Stimulated activated naive B cell treated with anti-CD40 and anti-IgM and Interleukin-4, amounts not matched to agents 10 μg/mL and 1 μg/mL and 100 μg/mL, for 72 hours (primary cell): ENCODE data around the gene STXBP3.
"Not testable (repeated sequence)": the region's sequence is repeated elsewhere in the genome, so short reads cannot be mapped to it uniquely, and the experiment has no call there.

Experiments used
- ATAC-seq, 2 donors: fragments of 150-1000 bp; cut with Tn5 transposase; replicated peaks; 2 replicates each; pipeline ENCODE4 v1.10.0; 2021; ENCODE audit warnings: moderate library complexity in 1 of 2
- DNase-seq: peaks from one replicate; pipeline ENCODE4 v3.0.0; 2021
- H3K27ac Mint-ChIP-seq: one replicate; pipeline ENCODE4 v1.8.0; 2022; ENCODE audit warnings: mild to moderate bottlenecking, mixed read lengths
- H3K27me3 Mint-ChIP-seq, 2 donors: one replicate each; pipeline ENCODE4 v1.8.0; 2022; ENCODE audit warnings: mixed read lengths in 2 of 2
- H3K36me3 Mint-ChIP-seq, 2 donors: one replicate each; pipeline ENCODE4 v1.8.0; 2022; ENCODE audit warnings: mixed read lengths in 2 of 2, mild to moderate bottlenecking in 1 of 2
- H3K4me1 Mint-ChIP-seq, 2 donors: one replicate each; pipeline ENCODE4 v1.8.0; 2022; ENCODE audit warnings: mixed read lengths in 2 of 2, mild to moderate bottlenecking in 1 of 2
- H3K4me3 Mint-ChIP-seq, 2 donors: one replicate each; pipeline ENCODE4 v1.8.0; 2022; ENCODE audit warnings: mild to moderate bottlenecking in 2 of 2, mixed read lengths in 2 of 2, moderate library complexity in 1 of 2
- H3K9me3 Mint-ChIP-seq, 2 donors: one replicate each; pipeline ENCODE4 v1.8.0; 2022; ENCODE audit warnings: mixed read lengths in 2 of 2, mild to moderate bottlenecking in 1 of 2

Gene STXBP3, protein sequence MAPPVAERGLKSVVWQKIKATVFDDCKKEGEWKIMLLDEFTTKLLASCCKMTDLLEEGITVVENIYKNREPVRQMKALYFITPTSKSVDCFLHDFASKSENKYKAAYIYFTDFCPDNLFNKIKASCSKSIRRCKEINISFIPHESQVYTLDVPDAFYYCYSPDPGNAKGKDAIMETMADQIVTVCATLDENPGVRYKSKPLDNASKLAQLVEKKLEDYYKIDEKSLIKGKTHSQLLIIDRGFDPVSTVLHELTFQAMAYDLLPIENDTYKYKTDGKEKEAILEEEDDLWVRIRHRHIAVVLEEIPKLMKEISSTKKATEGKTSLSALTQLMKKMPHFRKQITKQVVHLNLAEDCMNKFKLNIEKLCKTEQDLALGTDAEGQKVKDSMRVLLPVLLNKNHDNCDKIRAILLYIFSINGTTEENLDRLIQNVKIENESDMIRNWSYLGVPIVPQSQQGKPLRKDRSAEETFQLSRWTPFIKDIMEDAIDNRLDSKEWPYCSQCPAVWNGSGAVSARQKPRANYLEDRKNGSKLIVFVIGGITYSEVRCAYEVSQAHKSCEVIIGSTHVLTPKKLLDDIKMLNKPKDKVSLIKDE

DNA sequence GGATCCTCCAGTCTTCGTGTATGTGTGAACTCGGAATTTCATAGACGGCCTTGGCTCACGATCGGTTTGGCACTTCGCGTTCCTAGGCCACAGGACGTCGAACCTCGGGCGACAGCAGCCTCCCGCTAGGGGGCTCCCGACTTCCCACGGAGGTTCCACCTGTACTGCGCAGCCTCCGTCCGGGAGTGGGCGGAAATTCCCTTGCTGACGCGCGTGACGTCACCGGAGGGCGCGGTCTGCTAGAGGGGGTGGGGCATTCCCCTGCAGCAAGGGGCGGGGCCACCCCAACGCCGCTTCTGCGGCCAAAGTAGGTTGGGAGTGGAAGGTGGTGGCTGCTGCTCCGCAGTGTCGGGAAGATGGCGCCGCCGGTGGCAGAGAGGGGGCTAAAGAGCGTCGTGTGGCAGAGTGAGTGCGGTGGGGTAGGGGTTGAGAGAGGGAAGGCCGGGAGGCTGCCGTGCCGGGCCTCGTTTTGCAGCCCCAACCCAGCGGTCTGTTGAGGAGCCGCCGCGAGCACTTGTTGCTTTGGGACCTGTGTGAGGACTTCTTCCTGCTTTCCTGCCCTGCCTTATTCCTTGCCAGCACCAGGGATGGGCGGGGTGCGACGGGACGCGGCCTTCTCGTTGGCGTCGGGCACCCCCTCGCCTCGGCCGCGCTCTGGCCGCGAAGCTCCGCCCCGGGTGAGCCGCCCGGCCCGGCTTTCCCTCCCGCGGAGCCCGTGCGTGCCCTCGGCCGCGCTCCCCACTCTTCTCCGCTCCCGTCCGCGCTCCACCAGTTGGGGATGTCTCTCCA is at the start of gene STXBP3:
STXBP3 (plus strand) TSS at position 293 of the 789 bp plus-strand sequence; CDS start at position 357, 64 bp downstream.
- DNase-seq (peak; percentile 97), ATAC-seq (peak; percentile 92 to 96)
- no peaks in the 10 kb centered on the region for H3K27me3 Mint-ChIP-seq
- H3K4me1 Mint-ChIP-seq = peaks cover 20 to 30% of the 10 kb centered on the region in 2 donors
- no peaks in the 10 kb centered on the region for H3K9me3 Mint-ChIP-seq
- H3K4me3 Mint-ChIP-seq = peak within 1 kb of the TSS; percentile 90 to 94
- peaks cover 7 to 23% of the 10 kb centered on the region in 2 donors for H3K36me3 Mint-ChIP-seq
- peak within 1 kb of the TSS; percentile 97 for H3K27ac Mint-ChIP-seq

DNA sequence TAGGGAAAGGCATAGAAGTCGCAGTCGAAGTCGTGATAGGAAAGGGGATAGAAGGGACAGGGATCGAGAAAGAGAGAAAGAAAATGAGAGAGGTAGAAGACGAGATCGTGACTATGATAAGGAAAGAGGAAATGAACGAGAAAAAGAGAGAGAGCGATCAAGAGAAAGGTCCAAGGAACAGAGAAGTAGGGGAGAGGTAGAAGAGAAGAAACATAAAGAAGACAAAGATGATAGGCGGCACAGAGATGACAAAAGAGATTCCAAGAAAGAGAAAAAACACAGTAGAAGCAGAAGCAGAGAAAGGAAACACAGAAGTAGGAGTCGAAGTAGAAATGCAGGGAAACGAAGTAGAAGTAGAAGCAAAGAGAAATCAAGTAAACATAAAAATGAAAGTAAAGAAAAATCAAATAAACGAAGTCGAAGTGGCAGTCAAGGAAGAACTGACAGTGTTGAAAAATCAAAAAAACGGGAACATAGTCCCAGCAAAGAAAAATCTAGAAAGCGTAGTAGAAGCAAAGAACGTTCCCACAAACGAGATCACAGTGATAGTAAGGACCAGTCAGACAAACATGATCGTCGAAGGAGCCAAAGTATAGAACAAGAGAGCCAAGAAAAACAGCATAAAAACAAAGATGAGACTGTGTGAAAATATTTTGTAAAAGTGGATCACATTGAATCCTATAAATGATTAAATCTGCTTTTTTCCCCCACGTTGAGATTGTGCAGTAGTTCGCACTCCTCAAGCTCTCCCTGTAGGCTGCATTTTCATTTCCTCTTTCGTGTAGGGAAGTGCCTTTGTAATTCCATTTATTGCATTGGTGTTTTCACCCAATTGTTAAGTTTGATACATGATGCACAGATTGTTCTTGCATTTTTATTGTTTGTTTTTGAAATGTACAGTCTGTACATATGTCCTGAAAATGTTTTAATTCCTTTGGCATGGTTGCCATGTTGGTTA is 46.8 kb upstream of the STXBP3 start:
- Mint-ChIP-seq H3K27me3 (no peaks in the 10 kb centered on the region), H3K4me3 (no peak overlapping the region), H3K9me3 (no peaks in the 10 kb centered on the region), H3K4me1 (peaks cover 13 to 19% of the 10 kb centered on the region in 2 donors), H3K27ac (peak overlapping the region; percentile 4), H3K36me3 (peaks cover 24 to 43% of the 10 kb centered on the region in 2 donors)
- DNase-seq (no peak), ATAC-seq (peak in 1 of 2 donors; percentile 31)

DNA sequence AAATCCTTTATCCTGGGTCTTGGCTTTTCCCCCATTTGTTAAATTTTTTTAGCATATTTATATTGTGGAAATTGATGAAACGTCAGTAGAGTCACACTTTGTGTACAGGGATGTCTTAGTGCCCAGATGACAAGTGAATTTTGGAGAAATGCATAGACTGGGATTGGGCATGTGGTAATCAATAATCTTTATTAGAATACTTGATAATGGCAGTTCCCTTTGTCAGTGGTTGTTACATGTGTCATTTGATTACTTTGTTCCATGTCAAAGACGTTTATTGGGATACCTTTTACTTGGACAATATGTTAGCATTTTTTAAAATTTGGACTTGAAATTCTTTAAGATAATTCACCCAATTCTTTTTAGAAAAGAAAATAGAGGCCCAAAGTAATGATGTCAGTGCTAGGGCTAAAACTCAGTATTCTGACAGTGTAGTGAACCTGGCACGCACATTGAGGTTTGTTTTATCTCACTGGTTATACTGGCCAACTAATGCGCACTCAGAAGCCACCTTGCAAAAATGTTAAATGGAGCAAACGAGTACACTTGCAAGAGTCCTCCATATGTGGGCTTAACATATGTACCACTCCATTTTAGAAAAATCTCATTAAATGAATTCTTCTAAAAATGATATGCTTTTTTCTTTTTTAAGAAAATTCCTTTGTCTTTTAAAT is 45.2 kb upstream of the STXBP3 start:
- peaks cover 11 to 13% of the 10 kb centered on the region in 2 donors for H3K4me1 Mint-ChIP-seq
- H3K36me3 Mint-ChIP-seq = peaks cover 21 to 37% of the 10 kb centered on the region in 2 donors

DNA sequence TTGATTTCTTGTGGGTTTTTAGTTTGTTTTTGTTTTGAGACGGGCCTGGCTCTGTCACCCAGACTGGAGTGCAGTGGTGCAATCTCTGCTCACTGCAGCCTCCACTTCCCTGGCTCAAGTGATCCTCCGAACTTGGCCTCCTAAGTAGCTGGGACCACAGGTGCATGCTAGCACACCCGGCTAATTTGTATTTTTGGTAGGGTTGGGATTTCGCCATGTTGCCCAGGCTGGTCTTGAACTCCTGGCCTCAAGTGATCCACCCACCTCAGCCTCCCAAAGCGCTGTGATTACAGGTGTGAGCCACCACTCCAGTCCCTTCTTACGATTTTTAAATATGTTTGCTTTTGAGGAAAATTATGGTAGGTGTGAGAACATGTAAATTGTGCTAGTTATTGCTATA is 44.4 kb upstream of the STXBP3 start:
- peak overlapping the region; percentile 14 for H3K27ac Mint-ChIP-seq
- peaks cover 21 to 34% of the 10 kb centered on the region in 2 donors for H3K36me3 Mint-ChIP-seq
- ATAC-seq, H3K27me3 Mint-ChIP-seq, H3K9me3 Mint-ChIP-seq, H3K4me3 Mint-ChIP-seq, DNase-seq: not testable (repeated sequence)
- H3K4me1 Mint-ChIP-seq = peaks cover 11 to 13% of the 10 kb centered on the region in 2 donors

More for the DNA sequence above, 45.2 kb upstream of the STXBP3 start:
- ATAC-seq (no peak), DNase-seq (no peak)
- Mint-ChIP-seq H3K27ac (no peak overlapping the region), H3K27me3 (no peaks in the 10 kb centered on the region), H3K4me3 (no peak overlapping the region), H3K9me3 (no peaks in the 10 kb centered on the region)

DNA sequence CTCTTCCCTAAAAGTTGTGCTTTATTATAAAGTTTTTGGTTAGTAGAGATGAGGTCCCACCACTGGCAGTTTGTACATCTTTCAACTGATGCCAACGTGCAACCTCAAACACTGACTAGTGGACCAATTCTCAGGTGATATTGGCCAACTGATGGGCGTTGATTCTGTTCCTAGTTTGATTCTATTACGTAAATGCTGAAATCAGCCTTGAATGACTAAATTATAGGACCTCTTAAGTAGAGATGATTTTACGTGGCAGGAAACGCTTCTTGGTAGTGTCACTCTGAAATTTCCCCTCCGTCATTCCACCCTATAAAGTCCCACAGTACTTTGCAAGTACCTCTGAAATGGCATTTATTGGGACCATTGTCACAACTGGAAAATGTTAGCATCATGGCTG is 42.5 kb upstream of the STXBP3 start:
- H3K4me3 Mint-ChIP-seq = no peak overlapping the region
- DNase-seq = no peak
- peaks cover 11 to 13% of the 10 kb centered on the region in 2 donors for H3K4me1 Mint-ChIP-seq
- H3K27me3 Mint-ChIP-seq = no peaks in the 10 kb centered on the region
- ATAC-seq = peak; percentile 8 to 23
- no peak overlapping the region for H3K27ac Mint-ChIP-seq
- no peaks in the 10 kb centered on the region for H3K9me3 Mint-ChIP-seq
- peaks cover 13 to 22% of the 10 kb centered on the region in 2 donors for H3K36me3 Mint-ChIP-seq

DNA sequence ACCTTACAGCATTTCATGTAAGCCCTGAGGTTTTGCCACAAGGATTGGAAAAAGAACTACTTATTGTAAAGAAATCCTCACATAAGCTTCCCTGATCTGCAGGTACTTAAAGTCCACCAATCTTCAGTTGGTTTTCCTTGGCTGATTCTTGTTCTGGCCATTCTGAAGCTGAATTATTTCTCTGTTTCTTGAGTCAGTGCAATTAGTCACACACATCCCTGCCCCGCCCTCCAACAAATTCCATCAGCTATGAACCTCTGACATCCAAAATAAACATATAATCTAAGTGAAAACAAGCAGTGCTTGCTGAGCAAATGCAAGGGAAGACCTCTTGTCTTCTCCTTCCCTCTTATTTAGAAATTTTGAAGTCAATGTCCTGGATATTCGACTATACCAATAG is 42.0 kb upstream of the STXBP3 start:
- no peak for ATAC-seq
- Mint-ChIP-seq H3K27me3 (no peaks in the 10 kb centered on the region), H3K4me1 (peaks cover 6 to 8% of the 10 kb centered on the region in 2 donors), H3K4me3 (no peak overlapping the region), H3K36me3 (peaks cover 8 to 16% of the 10 kb centered on the region in 2 donors), H3K9me3 (no peaks in the 10 kb centered on the region), H3K27ac (no peak overlapping the region)
- no peak for DNase-seq

DNA sequence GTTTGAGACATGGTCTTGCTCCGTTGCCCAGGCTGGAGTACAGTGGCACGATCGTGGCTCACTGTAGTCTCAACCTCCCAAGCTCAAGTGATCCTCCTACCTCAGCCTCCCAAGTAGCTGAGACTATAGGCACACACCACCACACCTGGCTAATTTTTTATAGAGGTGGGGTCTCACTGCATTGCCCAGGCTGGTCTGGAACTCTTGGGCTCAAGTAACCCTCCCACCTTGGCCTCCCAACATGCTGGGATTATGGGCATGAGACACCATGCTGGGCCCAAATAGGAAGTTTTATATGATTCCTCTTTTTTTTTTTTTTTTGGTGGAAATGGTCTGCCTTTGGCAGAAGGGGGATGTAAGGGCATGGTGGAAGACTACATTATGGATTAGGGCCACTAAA is 39.8 kb upstream of the STXBP3 start:
- no peaks in the 10 kb centered on the region for H3K9me3 Mint-ChIP-seq
- H3K4me1 Mint-ChIP-seq = no peaks in the 10 kb centered on the region
- peaks cover 0 to 7% of the 10 kb centered on the region in 2 donors for H3K36me3 Mint-ChIP-seq
- ATAC-seq (no peak), DNase-seq (no peak)
- no peaks in the 10 kb centered on the region for H3K27me3 Mint-ChIP-seq
- no peak overlapping the region for H3K27ac Mint-ChIP-seq
- no peak overlapping the region for H3K4me3 Mint-ChIP-seq

DNA sequence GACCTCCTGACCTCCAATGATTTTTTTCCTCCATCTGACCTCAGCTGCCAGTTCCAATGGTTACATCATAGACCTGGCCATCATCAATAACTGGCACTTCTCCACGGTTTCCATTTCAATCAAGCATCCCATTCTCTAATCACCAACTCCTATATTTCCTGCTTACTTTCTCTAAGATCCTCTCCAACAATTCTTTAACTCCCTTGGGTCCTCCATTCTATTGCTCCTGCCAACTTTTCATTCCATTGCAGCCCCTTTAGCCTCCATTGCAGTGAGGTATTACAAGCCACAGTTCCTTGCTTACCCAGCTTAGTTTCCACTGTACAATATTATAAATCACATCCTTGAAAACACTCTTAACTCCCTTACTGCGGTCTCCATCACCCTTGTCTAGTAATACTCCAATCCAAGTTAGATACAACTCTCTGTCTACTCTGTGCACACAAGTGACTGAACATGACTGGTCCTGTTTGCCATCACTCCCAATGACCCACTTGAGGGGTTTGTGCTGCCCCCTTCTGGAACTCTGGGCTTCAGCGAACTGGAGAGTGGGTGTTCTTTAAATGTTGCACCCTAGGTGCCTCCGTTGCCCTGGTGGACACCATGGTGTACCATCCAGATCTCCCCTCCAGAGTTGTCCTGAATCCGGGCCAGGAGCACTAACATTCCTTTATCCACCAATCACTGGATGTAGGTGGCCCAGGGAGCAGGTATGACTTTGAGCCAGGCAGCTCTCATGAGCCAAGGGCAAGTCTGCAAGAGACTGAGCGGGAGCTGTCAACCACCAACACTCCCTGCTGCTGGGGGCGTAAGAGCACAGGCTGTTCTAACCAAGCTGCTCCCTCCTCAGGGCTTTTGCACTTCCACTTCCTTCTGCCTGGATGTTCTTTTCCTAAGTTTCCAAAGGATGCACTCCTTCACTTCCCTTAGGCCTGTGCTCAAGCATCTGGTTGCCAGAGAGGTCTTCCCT is 37.5 kb upstream of the STXBP3 start:
- Mint-ChIP-seq H3K27me3 (peaks cover 0 to 8% of the 10 kb centered on the region in 2 donors), H3K27ac (no peak overlapping the region), H3K9me3 (no peaks in the 10 kb centered on the region), H3K36me3 (no peaks in the 10 kb centered on the region), H3K4me1 (no peaks in the 10 kb centered on the region), H3K4me3 (no peak overlapping the region)
- DNase-seq (no peak), ATAC-seq (peak; percentile 61 to 64)

DNA sequence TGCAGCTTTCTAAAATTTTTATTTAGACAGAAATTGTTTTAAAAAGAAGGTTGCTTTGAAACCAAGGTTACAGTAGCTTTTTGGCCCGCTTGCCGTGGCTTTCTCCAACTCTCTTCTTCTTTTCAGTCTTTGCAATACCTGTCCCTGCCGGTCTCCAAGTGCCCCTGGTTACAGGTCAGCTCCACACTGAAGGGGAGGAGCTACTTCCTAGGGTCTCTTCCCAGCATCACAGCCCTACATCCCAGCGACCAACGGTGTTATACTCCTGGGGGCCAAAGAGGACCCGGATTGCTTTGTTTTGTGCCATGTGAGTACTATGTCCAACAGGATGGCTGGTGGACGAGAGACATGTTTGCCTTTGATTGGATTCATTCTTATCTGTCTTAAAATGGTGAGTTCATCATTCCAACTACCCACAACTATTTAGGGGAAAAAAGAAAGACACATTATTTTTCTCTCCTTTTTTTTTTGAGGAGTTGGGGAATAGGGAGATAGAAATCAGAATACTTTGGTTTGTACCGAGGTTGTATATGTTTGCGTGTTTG is 33.8 kb upstream of the STXBP3 start, which contains the start of gene FNDC7:
FNDC7 (plus strand) TSS at position 303 of the 545 bp plus-strand sequence; CDS start at position 329, 26 bp downstream.
- ATAC-seq (no peak), DNase-seq (no peak)
- no peaks in the 10 kb centered on the region for H3K36me3 Mint-ChIP-seq
- no peaks in the 10 kb centered on the region for H3K9me3 Mint-ChIP-seq
- no peaks in the 10 kb centered on the region for H3K4me1 Mint-ChIP-seq
- H3K27me3 Mint-ChIP-seq = peaks cover 6 to 18% of the 10 kb centered on the region in 2 donors
- no peak within 1 kb of the TSS for H3K27ac Mint-ChIP-seq
- H3K4me3 Mint-ChIP-seq = no peak within 1 kb of the TSS

DNA sequence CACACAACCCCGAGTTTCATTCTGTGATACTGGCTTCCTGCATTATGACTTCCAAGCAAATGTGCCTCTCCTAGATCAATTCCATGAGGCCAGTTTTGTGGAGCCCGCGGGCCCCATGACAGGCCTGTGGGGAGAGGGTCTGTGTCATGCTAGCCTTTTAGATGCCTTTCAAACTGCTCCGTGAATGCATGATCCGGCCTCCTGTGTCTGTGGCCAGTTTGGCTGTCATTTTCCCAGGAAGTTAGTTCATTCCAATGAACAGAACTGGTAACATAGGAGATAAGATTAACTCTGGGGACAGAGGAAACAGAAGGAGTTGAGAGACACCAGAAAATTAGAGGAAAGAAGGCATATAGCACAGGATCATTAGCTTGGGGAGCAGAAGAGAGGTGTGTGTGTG is 30.5 kb upstream of the STXBP3 start:
- Mint-ChIP-seq H3K36me3 (no peaks in the 10 kb centered on the region), H3K9me3 (no peaks in the 10 kb centered on the region), H3K4me3 (no peak overlapping the region), H3K4me1 (peaks cover 3 to 8% of the 10 kb centered on the region in 2 donors), H3K27me3 (peaks cover 6 to 18% of the 10 kb centered on the region in 2 donors), H3K27ac (no peak overlapping the region)
- DNase-seq (no peak), ATAC-seq (no peak)

DNA sequence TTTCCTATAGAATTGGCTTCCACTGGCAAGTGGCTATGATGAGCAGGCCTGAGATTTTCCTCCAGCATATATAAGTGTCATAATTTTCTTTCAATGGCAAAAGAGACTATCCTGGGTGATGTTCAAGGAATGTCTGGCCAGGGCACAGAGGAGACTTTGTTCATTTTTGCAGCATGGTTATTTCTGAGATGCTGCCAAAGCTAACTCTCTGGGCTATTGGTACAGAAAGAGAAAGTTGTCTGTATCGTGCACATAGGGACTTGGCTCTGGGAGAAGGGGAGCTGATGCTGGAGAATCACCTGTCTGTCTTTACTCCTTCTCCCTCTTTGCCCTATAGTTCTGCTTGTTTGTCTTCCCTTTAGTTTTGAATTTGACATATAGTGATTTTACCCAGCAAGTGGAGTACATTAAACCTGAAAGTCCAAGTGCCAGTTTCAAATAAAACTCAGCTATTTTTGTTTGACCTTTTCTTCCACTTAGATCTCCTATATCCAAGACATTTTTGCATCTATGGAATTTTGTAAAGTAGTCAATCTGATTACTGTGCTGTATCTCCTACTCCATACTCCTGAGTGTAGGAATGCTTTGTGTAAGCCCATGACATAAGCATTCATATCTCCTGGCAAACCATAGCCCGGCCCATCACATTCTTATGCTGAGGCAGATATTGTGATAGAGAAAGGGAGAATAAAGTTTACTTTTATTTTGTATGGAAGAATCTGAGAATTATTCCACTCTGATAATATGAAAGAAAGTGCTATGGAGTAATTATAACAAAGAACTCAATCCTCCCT is 29.8 kb upstream of the STXBP3 start:
- H3K27me3 Mint-ChIP-seq = peaks cover 6 to 18% of the 10 kb centered on the region in 2 donors

More for the DNA sequence above, 29.8 kb upstream of the STXBP3 start:
- H3K4me1 Mint-ChIP-seq = peaks cover 3 to 8% of the 10 kb centered on the region in 2 donors
- no peaks in the 10 kb centered on the region for H3K36me3 Mint-ChIP-seq
- H3K9me3 Mint-ChIP-seq = no peaks in the 10 kb centered on the region
- ATAC-seq (no peak), DNase-seq (no peak)
- no peak overlapping the region for H3K27ac Mint-ChIP-seq
- no peak overlapping the region for H3K4me3 Mint-ChIP-seq
